IgD-negative memory B cell (primary cell): Measurements from ENCODE around the gene NR4A2. TPM values are rescaled to one million over a fixed set of nuclear protein-coding genes. Genes with fewer than 3 reads are reported as not detected.

Experiments
- H3K27ac Mint-ChIP-seq, 3 donors: one replicate each; pipeline ENCODE4 v1.8.0; 2020 to 2022; ENCODE audit warnings: mild to moderate bottlenecking in 3 of 3, mixed read lengths in 3 of 3, moderate library complexity in 1 of 3
- H3K27me3 Mint-ChIP-seq: one replicate; pipeline ENCODE4 v1.8.0; 2021; ENCODE audit warnings: mixed read lengths
- H3K36me3 Mint-ChIP-seq: one replicate; pipeline ENCODE4 v1.8.0; 2020; ENCODE audit warnings: mild to moderate bottlenecking, mixed read lengths
- H3K4me1 Mint-ChIP-seq, 3 donors: one replicate each; pipeline ENCODE4 v1.8.0; 2020 to 2022; ENCODE audit warnings: mixed read lengths in 3 of 3, mild to moderate bottlenecking in 1 of 3
- H3K4me3 Mint-ChIP-seq, 4 donors: one replicate each; pipeline ENCODE4 v1.8.0; 2020 to 2022; ENCODE audit warnings: mild to moderate bottlenecking in 4 of 4, mixed read lengths in 4 of 4, moderate library complexity in 3 of 4
- H3K9me3 Mint-ChIP-seq, 3 donors: one replicate each; pipeline ENCODE4 v1.8.0; 2020 to 2021; ENCODE audit warnings: mixed read lengths in 3 of 3, mild to moderate bottlenecking in 1 of 3
- polyA plus RNA-seq: library from polyadenylated mRNA; unstranded; fragments of 300-500 nt; fragmentation: Illumina TruSeq; gene quantifications from one replicate; pipeline ENCODE4 v1.2.3, GENCODE V29; 2021

Gene NR4A2
- polyA plus RNA-seq = 22.7 TPM

DNA sequence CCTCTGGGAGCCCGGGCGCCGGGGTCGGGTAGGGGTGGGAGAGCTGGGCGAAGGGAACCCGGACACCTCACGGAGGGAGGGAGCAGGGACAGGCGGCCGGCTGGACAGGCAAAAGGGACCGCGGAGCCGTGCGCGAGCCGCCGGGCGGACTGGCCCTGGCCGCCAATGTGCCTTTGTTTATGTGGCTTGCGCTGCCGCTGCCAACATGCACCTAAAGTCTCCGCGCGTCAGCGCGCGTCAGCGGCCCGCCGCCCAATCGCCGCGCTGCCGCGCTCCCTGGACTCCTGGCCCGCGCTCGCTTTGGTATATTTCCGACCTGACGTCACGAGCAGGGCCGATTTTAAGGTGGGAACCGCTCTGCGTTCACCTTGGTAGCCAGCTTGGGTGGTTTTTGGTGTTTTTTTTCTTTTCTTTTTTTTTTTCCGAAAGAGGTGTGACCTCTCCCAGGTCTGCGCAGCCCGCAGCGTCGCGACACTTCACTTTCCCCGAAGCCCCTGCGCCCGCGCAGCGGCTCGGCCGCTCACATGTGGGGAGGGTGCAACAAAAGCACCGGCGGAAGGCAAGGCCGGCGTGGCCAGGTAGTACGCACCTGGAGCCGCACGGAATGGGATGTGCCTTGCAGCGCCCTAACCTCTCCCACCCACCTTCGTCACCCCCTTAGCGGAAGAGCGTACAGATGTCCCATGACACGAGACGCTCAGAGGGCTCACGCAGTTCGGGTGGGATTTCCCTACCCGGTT lies at the start of gene NR4A2:
TSS of gene NR4A2 (minus strand) at position 188 of the 740 bp plus-strand sequence. CDS start 2,535 bp downstream, outside the sequence.
- Mint-ChIP-seq H3K9me3 (peaks cover 0 to 4% (median 0%) of the 10 kb centered on the region in 3 donors), H3K36me3 (peaks cover 3% of the 10 kb centered on the region), H3K27ac (peak within 1 kb of the TSS; percentile 100), H3K4me1 (peaks cover 21 to 45% (median 27%) of the 10 kb centered on the region in 3 donors), H3K27me3 (peaks cover 32% of the 10 kb centered on the region), H3K4me3 (peak within 1 kb of the TSS; percentile 96 to 99 (median 99))

DNA sequence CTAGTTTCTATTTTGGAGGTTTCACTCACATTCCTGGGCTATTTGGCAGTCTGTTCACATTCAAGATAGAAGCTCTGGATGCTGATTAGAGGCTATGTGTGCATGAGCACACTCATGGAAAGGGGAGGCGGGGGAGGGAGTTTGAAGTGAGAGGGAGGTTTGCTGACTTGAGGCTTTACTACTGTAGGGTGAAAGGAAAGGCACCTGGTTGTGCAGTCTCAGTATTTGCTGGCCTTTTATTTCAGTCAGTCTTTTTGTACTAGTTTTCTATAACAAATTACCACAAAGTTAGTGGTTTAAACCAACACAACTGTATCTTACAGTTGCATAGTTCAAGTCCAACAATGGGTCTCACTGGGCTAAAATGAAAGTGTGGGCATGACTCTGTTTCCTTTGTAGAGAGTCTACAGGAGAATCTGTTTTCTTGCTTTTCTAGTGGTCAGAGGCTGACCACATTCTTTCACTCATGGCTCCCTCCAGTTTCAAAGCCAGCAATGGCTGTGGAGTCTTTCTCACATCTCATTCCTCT lies 47.7 kb upstream of the NR4A2 start:
- peaks cover 4% of the 10 kb centered on the region for H3K27me3 Mint-ChIP-seq
- H3K36me3 Mint-ChIP-seq = no peaks in the 10 kb centered on the region
- H3K9me3 Mint-ChIP-seq = peaks cover 0 to 3% (median 0%) of the 10 kb centered on the region in 3 donors
- H3K4me1 Mint-ChIP-seq = peaks cover 5 to 8% (median 6%) of the 10 kb centered on the region in 3 donors
- H3K27ac Mint-ChIP-seq = peak overlapping the region in 1 of 3 donors; percentile 11
- no peak overlapping the region for H3K4me3 Mint-ChIP-seq

DNA sequence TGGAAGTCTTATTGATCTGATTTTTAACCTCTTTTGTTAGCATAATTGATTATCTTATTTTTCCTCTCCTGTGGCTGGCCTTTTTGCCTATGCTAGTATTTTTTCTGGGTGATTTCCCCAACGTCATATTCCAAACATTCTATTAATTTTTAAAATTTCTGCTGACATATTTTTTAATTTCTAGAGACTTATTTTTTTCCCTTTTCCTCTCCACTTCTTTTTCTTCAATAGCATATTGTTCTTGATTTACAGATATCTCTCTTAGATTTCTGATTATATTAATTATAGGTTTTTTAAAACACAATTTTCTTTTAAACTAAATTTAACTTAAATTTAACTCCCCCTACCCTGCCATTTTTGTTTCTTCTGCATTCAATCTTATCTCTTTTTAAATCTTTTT lies 47.2 kb upstream of the NR4A2 start:
- peaks cover 0 to 3% (median 0%) of the 10 kb centered on the region in 3 donors for H3K9me3 Mint-ChIP-seq
- peaks cover 6% of the 10 kb centered on the region for H3K27me3 Mint-ChIP-seq
- H3K4me1 Mint-ChIP-seq = peaks cover 5 to 8% (median 6%) of the 10 kb centered on the region in 3 donors
- H3K4me3 Mint-ChIP-seq = no peak overlapping the region
- no peaks in the 10 kb centered on the region for H3K36me3 Mint-ChIP-seq
- H3K27ac Mint-ChIP-seq = no peak overlapping the region

DNA sequence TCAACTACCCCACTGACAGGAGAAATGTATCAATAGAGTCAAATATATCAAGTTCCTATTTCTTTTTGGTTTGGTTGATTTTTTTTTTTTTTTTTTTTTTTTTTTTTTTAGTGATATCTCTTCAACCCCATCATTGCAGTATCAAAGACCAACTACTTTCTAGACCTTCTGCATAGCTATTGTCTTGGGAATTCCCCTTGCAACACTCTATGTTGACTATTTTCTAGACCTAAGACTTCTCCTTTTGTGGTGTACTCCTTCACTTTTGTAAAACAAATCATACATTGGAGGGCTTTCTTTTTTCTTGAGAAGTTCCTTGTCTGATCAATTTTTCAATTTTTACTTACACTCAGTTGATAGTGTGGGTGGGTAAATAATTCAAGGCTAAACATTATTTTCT lies 46.5 kb upstream of the NR4A2 start:
- Mint-ChIP-seq H3K4me3 (no peak overlapping the region), H3K27ac (peak overlapping the region in 2 of 3 donors; percentile 26 to 74), H3K9me3 (peaks cover 0 to 3% (median 0%) of the 10 kb centered on the region in 3 donors), H3K27me3 (peaks cover 7% of the 10 kb centered on the region), H3K4me1 (peaks cover 5 to 8% (median 6%) of the 10 kb centered on the region in 3 donors), H3K36me3 (no peaks in the 10 kb centered on the region)

DNA sequence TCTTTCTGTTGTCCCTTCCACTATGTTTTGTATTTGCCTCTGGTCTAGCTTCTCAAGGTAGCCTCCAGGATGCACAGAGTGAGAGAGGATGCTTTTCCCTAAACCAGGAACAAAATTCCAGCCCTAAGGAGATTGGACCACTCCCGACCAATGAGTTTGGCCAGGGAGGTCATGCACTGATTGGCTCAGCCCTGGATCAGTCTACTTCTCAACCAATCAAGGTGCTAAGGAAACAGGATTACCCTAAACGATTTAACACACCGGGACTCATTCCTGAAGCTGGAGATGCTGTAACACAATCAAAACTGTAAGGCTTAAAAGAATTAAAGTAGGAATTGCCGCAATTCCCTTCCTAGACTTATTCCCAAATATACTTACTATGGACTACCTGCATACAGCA lies 34.2 kb upstream of the NR4A2 start:
- H3K36me3 Mint-ChIP-seq = peaks cover 3% of the 10 kb centered on the region
- no peak overlapping the region for H3K4me3 Mint-ChIP-seq
- no peak overlapping the region for H3K27ac Mint-ChIP-seq
- H3K4me1 Mint-ChIP-seq = no peaks in the 10 kb centered on the region
- H3K9me3 Mint-ChIP-seq = no peaks in the 10 kb centered on the region
- no peaks in the 10 kb centered on the region for H3K27me3 Mint-ChIP-seq

DNA sequence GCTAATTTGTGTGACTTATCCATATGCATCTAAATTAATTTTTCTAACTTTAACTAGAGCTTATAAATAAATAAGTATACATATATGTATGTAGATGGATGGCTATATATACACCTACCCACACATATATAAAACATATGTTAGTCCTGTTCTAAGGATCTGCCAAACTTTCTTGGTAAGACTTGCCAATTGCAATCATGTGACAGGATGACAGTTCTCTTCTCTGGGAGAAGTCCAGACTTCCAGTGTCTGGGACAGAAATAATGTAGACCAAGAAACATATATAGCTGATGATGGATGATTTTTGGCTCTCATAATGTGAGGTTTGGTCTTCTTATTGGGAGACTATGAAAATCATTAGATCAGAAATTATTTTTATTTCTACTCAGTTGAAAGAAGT lies 30.6 kb upstream of the NR4A2 start:
- Mint-ChIP-seq H3K27ac (no peak overlapping the region), H3K9me3 (no peaks in the 10 kb centered on the region), H3K4me3 (no peak overlapping the region), H3K36me3 (peaks cover 3% of the 10 kb centered on the region), H3K27me3 (no peaks in the 10 kb centered on the region), H3K4me1 (no peaks in the 10 kb centered on the region)

DNA sequence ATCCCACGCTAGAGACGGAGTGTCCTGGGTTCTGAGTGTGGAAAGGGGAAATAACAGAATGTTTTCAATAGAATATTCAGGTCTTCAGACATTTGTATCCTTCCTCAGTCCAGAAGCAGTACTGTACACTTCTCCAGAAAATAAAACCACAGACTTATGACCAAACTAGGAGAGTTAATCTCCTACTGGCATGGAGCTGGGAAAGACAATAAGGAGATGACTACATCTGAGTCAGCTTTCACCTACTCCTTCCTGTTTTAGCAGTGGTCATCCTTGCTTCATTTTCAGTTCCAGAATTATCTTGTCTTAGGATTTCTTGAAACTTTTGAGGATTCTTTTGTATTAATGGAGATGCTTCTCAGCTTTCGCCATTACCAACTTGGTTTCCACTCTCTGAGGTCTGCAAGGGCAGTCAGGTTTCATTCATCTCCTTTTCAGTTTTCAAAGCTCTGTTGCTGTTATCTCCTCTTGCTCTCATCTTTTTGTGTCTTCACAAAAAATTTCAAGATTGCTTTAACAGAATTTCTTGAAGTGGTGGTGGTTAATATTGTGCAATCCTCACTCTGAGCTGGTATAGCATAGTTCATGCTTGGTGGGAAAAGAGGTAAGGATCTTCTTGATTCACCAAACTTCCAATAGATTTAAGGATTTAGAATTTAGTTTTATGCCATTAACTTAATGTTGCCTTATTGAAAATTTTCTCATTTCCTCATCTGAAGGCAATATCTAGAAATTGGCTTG lies 23.7 kb upstream of the NR4A2 start:
- Mint-ChIP-seq H3K27ac (no peak overlapping the region), H3K4me1 (no peaks in the 10 kb centered on the region), H3K36me3 (no peaks in the 10 kb centered on the region), H3K4me3 (no peak overlapping the region), H3K27me3 (no peaks in the 10 kb centered on the region), H3K9me3 (peaks cover 0 to 2% (median 0%) of the 10 kb centered on the region in 3 donors)

DNA sequence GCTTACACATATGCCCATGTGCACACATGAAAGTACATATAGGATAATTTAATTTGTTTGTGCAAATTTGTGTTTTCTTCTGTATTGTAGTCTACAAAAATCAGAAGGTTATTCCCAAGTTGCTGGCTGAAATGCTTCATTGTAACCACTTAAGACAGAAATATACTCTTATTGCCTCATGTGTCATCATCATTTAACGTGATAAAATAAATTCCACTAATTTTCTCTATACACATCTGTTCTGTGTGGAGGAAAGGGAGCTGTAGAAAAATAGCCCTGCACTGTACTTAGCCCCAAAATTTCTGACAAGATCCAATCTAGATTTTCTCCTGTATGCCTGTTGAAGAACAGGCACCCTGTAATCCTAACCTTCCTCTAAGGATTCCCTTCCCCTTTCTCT lies 20.4 kb upstream of the NR4A2 start:
- Mint-ChIP-seq H3K27ac (no peak overlapping the region), H3K27me3 (no peaks in the 10 kb centered on the region), H3K4me1 (no peaks in the 10 kb centered on the region), H3K4me3 (no peak overlapping the region), H3K9me3 (peaks cover 0 to 2% (median 0%) of the 10 kb centered on the region in 3 donors), H3K36me3 (no peaks in the 10 kb centered on the region)

DNA sequence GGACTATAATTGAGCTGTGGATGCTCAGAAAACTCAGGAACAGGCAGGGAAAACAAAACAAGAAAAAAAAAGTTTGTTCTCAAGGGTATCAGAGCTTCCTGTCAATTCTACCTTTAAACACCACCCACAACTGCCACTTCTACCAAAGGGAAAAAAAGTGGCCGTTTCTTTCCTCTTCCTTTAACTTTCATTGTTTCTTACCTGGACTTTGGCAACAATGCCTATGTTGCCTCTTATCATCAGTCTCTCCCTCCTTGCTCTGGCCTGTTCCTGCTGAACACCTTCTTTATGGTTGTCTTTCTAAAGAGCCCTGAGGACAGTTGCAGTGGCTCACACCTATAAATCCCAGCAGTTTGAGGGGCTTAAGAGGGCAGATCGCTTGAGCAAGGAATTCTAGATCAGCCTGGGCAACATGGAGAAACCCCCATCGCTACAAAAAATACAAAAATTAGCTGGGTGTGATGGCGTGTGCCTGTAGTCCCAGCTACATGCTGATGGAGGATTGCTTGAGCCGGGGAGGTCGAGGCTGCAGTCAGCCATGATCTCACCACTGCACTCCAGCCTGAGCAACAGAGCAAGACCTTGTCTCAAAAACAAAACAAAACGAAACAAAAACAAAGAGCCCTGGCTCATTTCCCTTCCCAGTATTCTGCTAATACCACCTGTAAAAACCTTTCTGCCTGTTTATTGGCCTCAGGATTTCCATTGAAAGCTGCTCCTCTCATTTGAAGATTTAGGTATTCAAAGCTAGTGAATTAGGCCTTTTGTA lies 18.0 kb upstream of the NR4A2 start:
- H3K4me3 Mint-ChIP-seq = no peak overlapping the region
- H3K4me1 Mint-ChIP-seq = no peaks in the 10 kb centered on the region
- H3K36me3 Mint-ChIP-seq = no peaks in the 10 kb centered on the region
- peaks cover 0 to 2% (median 0%) of the 10 kb centered on the region in 3 donors for H3K9me3 Mint-ChIP-seq
- no peaks in the 10 kb centered on the region for H3K27me3 Mint-ChIP-seq
- no peak overlapping the region for H3K27ac Mint-ChIP-seq

DNA sequence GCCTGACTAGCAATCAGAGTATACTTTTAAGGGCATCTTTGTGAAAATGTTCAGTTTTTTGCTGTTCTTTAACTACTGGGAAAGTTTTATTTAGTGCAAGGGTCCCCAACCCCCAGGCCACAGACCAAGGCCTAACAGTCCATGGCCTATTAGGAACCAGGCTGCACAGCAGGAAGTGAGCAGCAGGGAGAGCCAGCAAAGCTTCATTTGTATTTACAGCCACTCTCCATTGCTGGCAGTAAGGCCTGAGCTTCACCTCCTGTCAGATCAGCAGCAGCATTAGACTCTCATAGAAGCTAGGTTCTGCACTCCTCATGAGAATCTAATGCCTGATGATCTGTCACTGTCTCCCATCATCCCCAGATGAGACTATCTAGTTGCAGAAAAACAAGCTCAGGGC lies 17.1 kb upstream of the NR4A2 start:
- H3K4me3 Mint-ChIP-seq = no peak overlapping the region
- H3K9me3 Mint-ChIP-seq = peaks cover 0 to 2% (median 0%) of the 10 kb centered on the region in 3 donors
- no peaks in the 10 kb centered on the region for H3K4me1 Mint-ChIP-seq
- no peak overlapping the region for H3K27ac Mint-ChIP-seq
- peaks cover 2% of the 10 kb centered on the region for H3K36me3 Mint-ChIP-seq
- H3K27me3 Mint-ChIP-seq = no peaks in the 10 kb centered on the region

DNA sequence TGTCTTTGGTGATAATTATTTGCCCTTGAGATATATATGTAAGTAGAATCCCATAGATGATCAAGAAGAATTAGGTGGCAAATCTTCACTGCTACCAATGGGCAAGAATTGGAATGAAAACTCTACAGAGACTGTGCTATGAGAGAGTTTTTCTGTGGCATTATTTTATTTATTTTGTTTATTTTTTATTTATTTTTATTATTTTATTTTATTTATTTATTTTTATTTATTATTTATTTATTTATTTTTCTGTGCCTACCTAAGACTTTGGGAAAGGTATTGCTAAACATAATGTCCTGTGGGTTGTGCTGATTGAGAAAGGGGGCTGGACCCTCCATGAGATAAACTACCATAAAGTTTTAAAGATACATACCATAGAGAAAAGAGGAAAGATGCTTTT lies 16.6 kb upstream of the NR4A2 start:
- Mint-ChIP-seq H3K9me3 (peaks cover 0 to under 1% (median 0%) of the 10 kb centered on the region in 3 donors), H3K27me3 (no peaks in the 10 kb centered on the region), H3K4me1 (no peaks in the 10 kb centered on the region), H3K4me3 (no peak overlapping the region), H3K27ac (no peak overlapping the region), H3K36me3 (peaks cover 2% of the 10 kb centered on the region)

DNA sequence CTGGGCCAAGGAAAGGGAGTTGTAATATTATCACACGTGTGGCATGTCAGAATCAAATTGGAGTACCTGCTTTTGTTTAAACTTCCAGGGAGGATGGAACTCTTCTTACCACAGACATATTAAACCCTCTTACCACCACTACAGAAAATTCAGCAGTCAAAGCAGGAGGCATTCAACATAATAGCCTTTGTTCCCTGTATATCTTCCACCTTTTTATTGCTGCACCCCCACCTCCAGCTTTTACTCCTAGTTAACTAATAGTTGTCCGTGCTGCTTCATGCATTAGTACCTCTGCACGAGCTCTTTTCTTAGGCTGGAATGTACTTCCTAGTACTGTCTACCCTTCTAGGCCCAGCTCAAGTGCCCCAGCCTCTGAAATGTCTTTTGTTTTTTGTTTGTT lies 14.9 kb upstream of the NR4A2 start:
- peaks cover 2% of the 10 kb centered on the region for H3K36me3 Mint-ChIP-seq
- H3K4me3 Mint-ChIP-seq = peak overlapping the region in 1 of 4 donors; percentile 6
- H3K27ac Mint-ChIP-seq = peak overlapping the region in 1 of 3 donors; percentile 12
- H3K27me3 Mint-ChIP-seq = no peaks in the 10 kb centered on the region
- no peaks in the 10 kb centered on the region for H3K9me3 Mint-ChIP-seq
- H3K4me1 Mint-ChIP-seq = peaks cover 3 to 6% (median 5%) of the 10 kb centered on the region in 3 donors

DNA sequence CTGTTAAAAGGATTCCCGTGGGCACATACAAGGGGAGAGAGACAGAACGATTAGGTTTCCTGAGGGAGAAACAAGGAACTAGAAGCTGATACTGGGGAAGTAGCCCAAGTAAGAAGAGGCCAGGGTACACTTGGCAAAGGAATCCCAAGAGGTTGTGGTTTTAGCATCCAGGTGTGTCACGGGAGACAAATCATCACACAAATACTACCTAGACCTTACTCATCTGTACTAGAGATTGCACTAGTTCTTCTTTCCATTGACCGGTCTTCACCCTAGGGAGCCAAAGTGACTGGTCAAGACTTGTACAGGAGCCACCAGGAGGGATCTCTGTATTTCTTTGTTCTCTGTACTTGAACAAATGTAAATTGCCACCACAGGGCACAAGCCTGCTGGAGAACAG lies 14.2 kb upstream of the NR4A2 start:
- Mint-ChIP-seq H3K27ac (peak overlapping the region in 1 of 3 donors; percentile 18), H3K4me3 (no peak overlapping the region), H3K27me3 (no peaks in the 10 kb centered on the region), H3K9me3 (no peaks in the 10 kb centered on the region), H3K36me3 (peaks cover 2% of the 10 kb centered on the region), H3K4me1 (peaks cover 3 to 6% (median 5%) of the 10 kb centered on the region in 3 donors)

DNA sequence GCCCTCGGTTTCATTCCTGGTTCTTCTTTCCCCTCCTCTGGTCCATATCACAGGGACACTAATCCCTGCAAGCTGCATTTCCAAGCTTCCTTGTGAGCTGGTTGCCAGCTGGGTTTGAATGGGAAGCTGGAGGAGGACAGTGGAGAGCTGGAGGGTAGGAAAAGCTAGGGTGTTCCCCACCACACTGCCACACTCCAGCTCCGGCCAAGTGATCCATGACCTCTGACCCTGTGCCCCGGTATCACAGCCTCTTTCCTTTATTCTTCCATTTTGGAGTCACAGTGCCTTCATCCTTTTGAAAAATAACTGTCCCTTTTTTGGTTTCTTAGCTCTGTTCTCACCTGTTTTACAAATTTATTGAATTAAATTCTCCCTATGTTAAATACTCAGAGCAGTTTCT lies 13.1 kb upstream of the NR4A2 start:
- Mint-ChIP-seq H3K4me3 (no peak overlapping the region), H3K36me3 (peaks cover 3% of the 10 kb centered on the region)

DNA sequence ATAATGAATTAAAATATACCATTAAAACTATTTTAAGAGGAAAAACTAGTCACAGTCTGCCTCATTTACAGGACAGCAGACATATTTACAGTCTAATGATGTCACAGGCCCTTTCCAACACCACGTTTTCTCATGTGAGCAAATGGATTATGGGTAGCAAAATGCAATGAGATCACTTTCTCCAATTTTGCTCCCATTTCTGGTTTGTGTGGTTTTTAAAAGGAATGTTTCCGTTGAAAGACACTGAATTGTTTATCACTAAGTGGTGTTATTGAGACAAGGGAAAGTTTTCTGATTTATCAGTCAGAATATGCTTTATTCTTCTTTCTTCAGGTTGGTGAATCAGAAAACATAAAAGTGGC lies 11.4 kb upstream of the NR4A2 start:
- H3K36me3 Mint-ChIP-seq = peaks cover 3% of the 10 kb centered on the region

More for the DNA sequence above, 13.1 kb upstream of the NR4A2 start:
- Mint-ChIP-seq H3K9me3 (no peaks in the 10 kb centered on the region), H3K27me3 (no peaks in the 10 kb centered on the region), H3K27ac (peak overlapping the region in 1 of 3 donors; percentile 64), H3K4me1 (peaks cover 6 to 9% (median 8%) of the 10 kb centered on the region in 3 donors)

More for the DNA sequence above, 11.4 kb upstream of the NR4A2 start:
- H3K27me3 Mint-ChIP-seq = no peaks in the 10 kb centered on the region
- H3K4me3 Mint-ChIP-seq = peak overlapping the region in 1 of 4 donors; percentile 88
- peaks cover 10 to 17% (median 12%) of the 10 kb centered on the region in 3 donors for H3K4me1 Mint-ChIP-seq
- H3K27ac Mint-ChIP-seq = peak overlapping the region in 2 of 3 donors; percentile 5 to 92
- H3K9me3 Mint-ChIP-seq = no peaks in the 10 kb centered on the region
